HepG2 (cell line): ENCODE measurements around the gene MARCHF2. TPM values are rescaled to one million over a fixed set of nuclear protein-coding genes. Genes with fewer than 3 reads are reported as not detected.

Source experiments
- CSRNP1 ChIP-seq: sonication (generic); formaldehyde crosslinking; IDR thresholded peaks from 2 replicates; pipeline ENCODE4 v1.8.1; 2023; ENCODE audit warnings: mild to moderate bottlenecking, missing genetic modification reagents
- HINFP ChIP-seq: sonication (generic); formaldehyde crosslinking; IDR thresholded peaks from 2 replicates; pipeline ENCODE4 v1.4.0; 2020; ENCODE audit warnings: low read depth, mild to moderate bottlenecking, missing genetic modification reagents
- IKZF5 ChIP-seq: IDR thresholded peaks from 2 replicates; pipeline ENCODE4 v1.6.1; 2018; ENCODE audit warnings: missing genetic modification reagents, mild to moderate bottlenecking, missing compliant biosample characterization
- MATR3 ChIP-seq: sonication (generic); formaldehyde crosslinking; IDR thresholded peaks from 2 replicates; pipeline ENCODE4 v1.4.0; 2020; ENCODE audit warnings: missing genetic modification reagents
- MEIS2 ChIP-seq: sonication (generic); formaldehyde crosslinking; IDR thresholded peaks from 2 replicates; pipeline ENCODE4 v1.9.0; 2021; ENCODE audit warnings: mild to moderate bottlenecking, missing genetic modification reagents
- NFYB ChIP-seq: sonication (generic); formaldehyde crosslinking; IDR thresholded peaks from 2 replicates; pipeline ENCODE4 v1.4.0; 2020; ENCODE audit warnings: missing genetic modification reagents
- TFDP1 ChIP-seq: IDR thresholded peaks from 2 replicates; pipeline ENCODE4 v1.6.1; 2016; ENCODE audit warnings: missing compliant biosample characterization, missing genetic modification reagents, borderline replicate concordance
- ZKSCAN5 ChIP-seq: sonication (generic); formaldehyde crosslinking; IDR thresholded peaks from 2 replicates; pipeline ENCODE4 v1.5.1; 2020; ENCODE audit warnings: mild to moderate bottlenecking, missing genetic modification reagents
- ZNF543 ChIP-seq: sonication (generic); formaldehyde crosslinking; IDR thresholded peaks from 2 replicates; pipeline ENCODE4 v1.4.0; 2020; ENCODE audit warnings: mild to moderate bottlenecking, missing genetic modification reagents
- polyA plus RNA-seq, 8 experiments: library from polyadenylated mRNA; depleted of rRNA in 3 of 8; stranded (reverse) in 7 of 8; unstranded in 1 of 8; fragments of >200 nt; fragmentation: Illumina TruSeq in 4 of 8; extraction: Trizol in 4 of 8; gene quantifications; 2 replicates each; pipeline versions ENCODE4 v1.2.1 to v1.2.3, GENCODE V29; 2011 to 2016; ENCODE audit warnings: low read depth in 4 of 8, missing spikeins in 1 of 8, mixed read lengths in 1 of 8; ENCODE audit not compliant: insufficient read depth in 1 of 8
- total RNA-seq, 5 experiments: library from RNA; depleted of rRNA; stranded (reverse); fragments of >200 nt; fragmentation: Illumina TruSeq; extraction: Trizol; gene quantifications; 2 replicates each; pipeline ENCODE4 v1.2.3, GENCODE V29; 2016; ENCODE audit warnings: low read depth in 1 of 5

The MARCHF2 gene
- total and polyA plus RNA-seq, 2 of the 13 experiments (the other 11 are each of a cell fraction or from before 2014, with no cell fraction given), result 12.7 to 13.0 TPM

GRCh38 chr19:8453616-8454015, 40.5 kb downstream of the MARCHF2 start (continued):
- TF ChIP-seq NFYB (CRISPR knock-in tag) (no peak), HINFP (CRISPR knock-in tag) (no peak), IKZF5 (CRISPR knock-in tag) (no peak), MATR3 (CRISPR knock-in tag) (no peak), CSRNP1 (CRISPR knock-in tag) (no peak), ZNF543 (no peak), ZKSCAN5 (CRISPR knock-in tag) (no peak), MEIS2 (CRISPR knock-in tag) (no peak), TFDP1 (CRISPR knock-in tag) (no peak)
